Mucosa of descending colon (tissue), 3 donors: Measurements from ENCODE around the gene C2orf76. TPM values are rescaled to one million over a fixed set of nuclear protein-coding genes. Genes with fewer than 3 reads are reported as not detected.
A peak's percentile ranks its signal among the peaks of the same experiment; 100 is the strongest.

ENCODE experiments used
- ATAC-seq: fragments of 200-7000 bp; cut with Tn5 transposase; one replicate; pipeline ENCODE4 v1.9.1; 2020; ENCODE audit warnings: mild to moderate bottlenecking, moderate library complexity
- DNase-seq, 3 donors: peaks; one replicate each; pipeline ENCODE4 v3.0.0-alpha.2; 2020
- H3K36me3 ChIP-seq: fragments of 200-600 bp; one replicate; pipeline ENCODE4 v1.8.0; 2021; ENCODE audit warnings: low read depth, mild to moderate bottlenecking
- H3K4me1 ChIP-seq: fragments of 200-600 bp; one replicate; pipeline ENCODE4 v1.8.0; 2021; ENCODE audit warnings: low read depth, mild to moderate bottlenecking
- H3K4me3 ChIP-seq: fragments of 200-600 bp; one replicate; pipeline ENCODE4 v1.8.0; 2021; ENCODE audit warnings: mild to moderate bottlenecking
- H3K9me3 ChIP-seq: fragments of 200-600 bp; one replicate; pipeline ENCODE4 v1.8.0; 2021; ENCODE audit warnings: mild to moderate bottlenecking
- CTCF ChIP-seq: fragments of 200-600 bp; IDR thresholded peaks from one replicate; pipeline ENCODE4 v1.8.0; 2022; ENCODE audit warnings: antibody characterized with exemption, mild to moderate bottlenecking
- intact Hi-C, 2 donors: fragments of 100-400 bp; cut with DNase I in 1 of 2; cut with micrococcal nuclease in 1 of 2; formaldehyde crosslinking; loops; one replicate each; pipeline versions ENCODE4 v1.11.0 to v1.11.1; 2022; cut with DNase I, micrococcal nuclease
- total RNA-seq, 3 donors: library from RNA; stranded (reverse); fragmentation: NEBNext Ultra II Directional in 2 of 3; extraction: Animal tissue kit (Norgen Biotek cat#: 25700) in 2 of 3; gene quantifications; one replicate each; pipeline versions ENCODE4 v1.2.1 to v1.2.4, GENCODE V29; 2021 to 2023
- donor health status: DM: no; HTN: no; CAD: no; lungs with moderate emphysema.
- donor health status: DM: no; HTN: no; CAD: no.
- donor health status: DM: no; HTN: yes; CAD: no.

C2orf76 gene
- total RNA-seq, 3 donors from 2014 or later = 5.4 to 11.2 (median 5.5) TPM

GRCh38 chr2:119359774-119360173 lies 6.9 kb downstream of the C2orf76 start:
- no peak overlapping the region for H3K4me3 ChIP-seq
- no peaks in the 10 kb centered on the region for H3K9me3 ChIP-seq
- H3K4me1 ChIP-seq = peaks cover under 1% of the 10 kb centered on the region
- intact Hi-C loops = no loop called here
- no peak for TF ChIP-seq CTCF
- DNase-seq (no peak), ATAC-seq (no peak)
- no peaks in the 10 kb centered on the region for H3K36me3 ChIP-seq

- H3K4me1 ChIP-seq = no peaks in the 10 kb centered on the region
- H3K9me3 ChIP-seq = no peaks in the 10 kb centered on the region
- intact Hi-C loops = no loop called here
- no peaks in the 10 kb centered on the region for H3K36me3 ChIP-seq
- no peak overlapping the region for H3K4me3 ChIP-seq
- no peak for DNase-seq
- no peak for ATAC-seq
- no peak for TF ChIP-seq CTCF
Measured at GRCh38 chr2:119354860-119355259, 11.8 kb downstream of the C2orf76 start.

DNA sequence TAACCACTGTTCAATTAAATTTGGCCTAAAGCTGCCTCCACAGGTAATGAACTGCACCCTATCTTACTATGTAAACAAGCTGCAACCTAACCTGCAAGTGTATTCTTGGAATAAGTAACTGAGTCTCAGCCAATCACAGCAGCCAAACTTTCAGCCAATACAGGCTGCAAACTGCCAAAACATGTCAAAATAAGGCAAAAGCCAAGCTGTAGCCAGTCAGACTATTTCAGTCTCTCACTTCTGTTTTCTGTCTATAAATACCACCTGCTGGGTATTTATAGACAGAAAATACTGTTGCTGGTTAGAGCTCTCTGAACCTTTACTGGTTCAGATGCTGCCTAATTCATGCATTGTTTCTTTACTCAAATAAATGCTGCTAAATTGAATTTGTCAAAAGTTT lies 14.3 kb downstream of the C2orf76 start:
- TF ChIP-seq CTCF = peak; percentile 9

DNA sequence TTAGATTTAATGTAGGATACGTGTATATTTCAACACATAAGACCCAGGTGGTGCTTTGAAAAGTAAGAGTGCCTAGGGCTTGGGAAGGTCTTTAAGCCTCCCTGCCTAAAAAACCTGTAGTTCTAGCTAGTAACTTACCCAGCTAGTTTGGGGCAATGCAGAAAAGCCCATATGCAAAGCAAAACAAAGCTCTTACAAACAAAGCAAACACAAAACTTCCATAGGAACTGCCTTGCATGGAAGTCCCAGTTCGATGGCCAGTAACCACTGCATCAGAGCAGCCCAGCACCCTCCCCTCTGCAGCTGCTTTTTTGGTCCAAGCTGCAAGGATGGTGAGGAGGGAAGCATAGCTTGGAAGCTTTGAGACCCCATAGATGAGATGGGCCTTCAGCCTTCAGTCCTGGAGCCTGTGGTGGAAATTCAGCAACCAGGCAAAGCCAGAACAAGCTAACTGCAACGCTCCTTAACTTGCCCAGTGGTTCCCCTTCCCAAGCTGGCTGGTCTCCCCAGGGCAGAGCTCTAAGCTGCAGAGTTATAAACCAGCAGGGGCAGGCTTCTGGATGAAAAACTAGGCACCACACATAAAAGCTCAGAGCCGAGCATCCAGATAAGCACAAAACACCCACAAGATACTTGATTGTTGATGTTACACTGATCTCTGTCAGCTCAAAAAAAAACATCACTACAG lies 16.2 kb downstream of the C2orf76 start:
- no peaks in the 10 kb centered on the region for H3K4me1 ChIP-seq
- DNase-seq = no peak
- no peaks in the 10 kb centered on the region for H3K9me3 ChIP-seq
- ATAC-seq = peak; percentile 12
- H3K4me3 ChIP-seq = no peak overlapping the region
- intact Hi-C loops = no loop called here
- no peak for TF ChIP-seq CTCF
- H3K36me3 ChIP-seq = no peaks in the 10 kb centered on the region

More for the DNA sequence above, 14.3 kb downstream of the C2orf76 start:
- Histone ChIP-seq H3K9me3 (no peaks in the 10 kb centered on the region), H3K4me1 (no peaks in the 10 kb centered on the region), H3K4me3 (no peak overlapping the region), H3K36me3 (no peaks in the 10 kb centered on the region)
- peak; percentile 66 for ATAC-seq
- DNase-seq = no peak
- intact Hi-C loops = no loop called here

- Histone ChIP-seq H3K4me1 (no peaks in the 10 kb centered on the region), H3K9me3 (no peaks in the 10 kb centered on the region), H3K36me3 (no peaks in the 10 kb centered on the region), H3K4me3 (no peak overlapping the region)
- ATAC-seq = no peak
- intact Hi-C loops = no loop called here
- DNase-seq = no peak
- TF ChIP-seq CTCF = no peak
Measured at GRCh38 chr2:119349289-119349688, 17.3 kb downstream of the C2orf76 start.

DNA sequence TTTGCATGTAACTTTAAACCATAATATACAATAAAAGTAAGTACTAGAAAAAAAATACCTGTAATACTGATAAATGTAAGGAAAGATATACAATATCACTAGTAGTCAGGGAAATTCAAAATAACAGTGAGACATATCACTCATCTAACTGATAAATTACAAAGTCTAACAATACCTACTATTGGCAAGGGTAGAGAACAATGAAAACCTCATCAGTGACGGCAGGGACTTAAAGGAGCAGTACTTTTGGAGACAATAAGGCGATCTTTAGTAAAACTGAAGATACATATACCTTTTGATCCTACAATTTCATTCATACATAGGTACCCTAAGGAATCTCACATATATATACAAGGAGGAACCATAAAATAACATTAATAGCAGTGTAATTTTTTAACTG lies 24.9 kb downstream of the C2orf76 start:
- DNase-seq = no peak
- intact Hi-C loops = no loop called here
- no peak for TF ChIP-seq CTCF
- ATAC-seq = no peak
- H3K36me3 ChIP-seq = no peaks in the 10 kb centered on the region
- H3K4me1 ChIP-seq = no peaks in the 10 kb centered on the region
- no peaks in the 10 kb centered on the region for H3K9me3 ChIP-seq
- H3K4me3 ChIP-seq = no peak overlapping the region
